ENCODE data around the gene ABHD12.

The ABHD12 gene

DNA sequence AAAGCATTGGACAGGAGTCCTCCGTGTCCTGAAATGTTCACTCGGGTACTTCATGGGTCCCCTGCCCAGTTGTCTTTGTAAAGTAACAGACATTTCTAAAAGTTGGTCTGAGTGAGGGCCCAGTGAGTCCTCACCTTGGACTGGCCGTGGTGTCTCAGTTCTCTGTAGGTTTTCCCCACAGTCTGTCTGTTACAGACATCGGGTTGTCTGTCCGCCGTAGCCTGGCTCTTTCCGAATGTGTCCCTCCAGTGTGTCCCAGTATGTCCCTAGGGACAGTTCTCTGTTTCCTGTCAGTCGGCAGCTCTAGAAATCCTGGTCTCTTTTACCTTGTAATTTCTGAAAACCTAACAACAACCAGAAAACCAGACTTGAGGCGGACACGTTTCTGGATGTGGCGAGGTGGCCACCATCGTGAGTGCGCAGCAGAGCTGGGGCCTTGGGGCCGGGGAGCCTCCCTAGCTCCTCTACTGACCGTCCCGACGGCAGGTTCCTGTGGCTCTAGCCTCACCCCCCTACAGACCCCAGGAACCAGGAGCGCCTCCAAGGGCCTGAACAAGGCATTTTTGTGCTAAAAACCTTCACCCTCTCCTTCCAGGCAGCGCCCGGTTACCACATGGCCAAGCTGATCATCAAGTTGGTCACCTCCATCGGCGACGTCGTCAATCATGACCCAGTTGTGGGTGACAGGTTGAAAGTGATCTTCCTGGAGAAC, 100.6 kb downstream of the ABHD12 start:
- no peak for DNase-seq (ENCODE audit: low read depth)

DNA sequence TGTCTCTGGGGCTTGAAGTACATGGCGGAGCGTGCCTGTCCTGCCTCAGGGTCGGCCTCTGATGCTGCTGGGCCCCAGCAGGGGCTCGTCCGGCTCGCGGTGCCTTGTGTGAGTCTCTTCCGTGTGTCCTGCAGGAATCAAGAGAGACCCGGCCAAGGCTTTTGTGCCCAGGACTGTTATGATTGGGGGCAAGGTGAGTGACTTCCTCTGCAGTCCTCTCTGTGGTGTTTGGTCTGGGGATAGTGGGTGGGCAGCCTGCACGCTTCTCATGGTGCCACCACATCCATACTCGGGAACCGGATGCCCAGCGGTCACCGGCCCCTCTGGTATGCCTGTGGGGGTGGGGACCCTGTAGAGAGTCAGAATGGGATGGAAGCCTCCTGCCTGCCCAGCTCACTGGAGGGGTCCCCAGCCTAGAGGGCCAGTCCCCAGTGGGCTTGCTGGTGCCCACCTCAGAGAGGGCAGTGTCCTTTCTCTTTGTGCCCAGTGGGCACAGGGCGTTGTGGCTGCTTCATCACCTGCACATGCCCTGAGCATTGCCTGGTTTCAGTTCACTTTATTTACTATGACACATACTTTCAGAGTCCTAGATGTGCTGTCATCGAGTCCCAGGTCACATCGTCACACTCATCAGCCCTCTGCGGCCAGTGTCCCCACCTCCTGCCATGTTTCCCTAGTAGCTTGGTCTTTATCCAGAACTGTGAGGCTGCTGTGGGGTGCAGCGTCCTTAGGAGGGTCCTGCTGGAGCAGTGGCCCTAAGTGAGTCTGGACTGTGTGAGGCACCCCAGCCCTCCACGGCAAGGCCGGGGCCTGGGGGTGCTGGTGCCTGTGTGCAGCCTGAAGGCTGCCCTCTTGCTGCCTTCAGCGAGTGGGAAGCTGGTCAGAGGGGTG, 102.1 kb downstream of the ABHD12 start:
- DNase-seq (ENCODE audit: low read depth) = no peak

DNA sequence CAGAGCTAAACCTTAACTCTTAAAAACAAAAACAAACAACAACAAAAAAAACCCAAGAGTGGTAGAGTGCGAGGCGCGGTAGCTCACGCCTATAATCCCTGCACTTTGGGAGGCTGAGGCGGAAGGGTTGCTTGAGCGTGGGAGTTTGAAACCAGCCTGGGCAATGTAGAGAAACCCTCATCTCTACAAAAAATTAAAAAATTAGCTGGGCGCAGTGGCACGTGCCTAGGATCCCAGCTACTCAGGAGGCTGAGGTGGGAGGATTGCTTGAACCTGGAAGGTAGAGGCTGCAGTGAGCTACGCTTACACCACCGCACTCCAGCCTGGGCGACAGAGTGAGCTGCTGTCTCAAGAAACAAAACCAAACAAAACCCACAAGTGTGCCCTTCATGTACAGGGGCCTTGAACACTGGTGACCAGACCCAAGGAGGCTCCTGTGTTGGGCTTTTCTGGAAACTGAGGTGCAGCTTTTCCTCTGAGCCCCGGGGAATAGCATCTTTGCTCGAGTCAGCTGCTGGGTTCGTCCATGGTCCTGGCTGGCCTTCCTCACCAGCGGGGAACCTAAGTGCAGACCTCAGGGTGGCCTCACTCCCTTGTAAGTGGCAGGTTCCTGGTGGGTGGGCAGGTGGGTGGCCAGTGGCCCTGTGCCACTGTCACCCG, 102.9 kb downstream of the ABHD12 start:
- no peak for DNase-seq (ENCODE audit: low read depth)

DNA sequence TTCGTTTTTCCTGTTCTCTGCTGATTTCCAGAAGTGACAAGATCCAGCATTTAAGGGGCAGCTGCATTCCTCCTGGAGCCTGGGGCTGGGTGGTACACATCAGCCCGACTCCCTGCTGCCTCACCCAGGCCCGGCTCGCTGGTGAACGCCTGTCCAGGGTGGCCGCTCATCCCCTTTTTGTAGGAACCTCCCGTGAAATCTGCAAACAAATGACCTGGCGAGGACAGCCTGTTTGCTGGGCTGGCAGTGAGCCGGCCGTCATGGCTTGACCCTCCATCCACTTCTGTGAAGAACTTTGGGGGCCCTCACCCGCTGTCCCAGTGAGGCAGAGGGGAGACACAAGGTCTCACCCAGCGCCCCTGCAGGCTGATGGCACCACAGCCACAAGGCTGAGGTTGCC, 103.7 kb downstream of the ABHD12 start:
- no peak for DNase-seq (ENCODE audit: low read depth)

DNA sequence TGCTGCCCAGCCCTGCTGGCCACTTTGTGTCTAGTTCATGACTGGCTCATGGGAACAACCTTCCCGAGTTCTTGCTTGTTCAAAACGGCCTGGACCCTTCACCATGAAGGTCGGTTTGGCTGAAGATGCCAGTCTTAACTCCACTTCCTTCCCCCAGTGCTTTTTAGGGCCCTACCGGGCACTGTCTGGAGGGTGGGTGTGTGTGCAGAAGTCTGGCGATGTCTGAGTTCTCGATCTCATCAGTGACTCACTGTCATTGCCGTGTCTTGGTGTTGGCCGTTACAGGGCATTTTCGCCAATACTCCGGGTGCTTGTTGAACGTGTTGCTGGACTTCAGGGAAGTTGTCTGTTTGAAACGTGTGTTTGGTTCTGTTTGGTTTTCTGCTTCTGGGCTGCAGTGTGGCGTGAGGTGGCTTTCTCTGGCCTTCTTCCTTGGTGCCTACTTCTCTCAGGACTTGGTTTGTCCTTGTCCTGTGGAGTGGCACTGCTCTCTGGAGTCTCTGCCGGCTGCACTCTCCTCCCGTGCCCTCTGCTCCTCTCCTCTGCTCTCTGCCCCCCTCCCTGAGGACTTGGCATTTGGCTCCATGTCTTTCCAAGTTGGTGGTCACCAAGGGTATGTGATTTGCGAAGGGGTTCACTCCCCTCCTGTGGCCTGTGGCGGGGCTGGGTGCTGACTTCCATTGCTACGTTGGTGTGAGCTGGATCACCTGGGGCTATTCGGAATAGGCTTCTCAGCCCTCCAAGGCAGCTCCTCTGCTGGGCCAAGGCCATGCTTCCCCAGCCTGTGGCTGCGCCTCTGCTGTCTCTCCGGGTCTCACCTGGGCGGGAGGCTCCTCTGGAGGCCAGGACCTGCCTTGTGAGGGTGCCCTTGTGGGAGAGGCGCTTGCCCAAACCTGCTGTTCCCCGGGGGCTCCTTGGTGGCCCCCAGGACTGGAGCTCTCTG, 104.5 kb downstream of the ABHD12 start:
- no peak for DNase-seq (ENCODE audit: low read depth)

DNA sequence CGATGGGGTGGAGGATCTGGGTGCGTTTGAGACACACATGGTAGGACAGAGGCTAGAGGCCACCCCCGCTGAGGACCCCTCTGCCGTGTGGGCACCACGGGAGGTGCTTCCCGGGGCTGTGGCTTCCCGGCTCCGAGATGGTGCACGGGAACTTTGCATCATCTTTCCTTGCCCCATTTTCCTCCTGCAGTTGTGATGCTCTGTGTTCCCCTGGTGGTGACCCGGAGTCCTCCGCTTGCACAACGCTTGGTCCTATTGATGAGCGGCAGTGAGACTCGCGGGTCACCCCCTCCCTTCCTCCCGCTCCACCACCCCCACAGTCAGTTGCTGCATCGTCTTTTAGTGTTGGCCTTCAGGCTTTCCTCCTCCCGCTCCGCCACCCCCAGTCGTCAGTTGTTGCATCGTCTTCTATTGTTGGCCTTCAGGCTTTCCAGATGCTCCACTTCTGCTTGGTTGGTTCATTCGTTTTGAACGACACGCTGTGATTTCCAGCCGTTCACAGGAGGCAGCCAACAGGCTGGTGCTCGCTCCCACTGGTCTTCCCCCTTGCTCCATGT, 105.5 kb downstream of the ABHD12 start:
- no peak for DNase-seq (ENCODE audit: low read depth)

DNA sequence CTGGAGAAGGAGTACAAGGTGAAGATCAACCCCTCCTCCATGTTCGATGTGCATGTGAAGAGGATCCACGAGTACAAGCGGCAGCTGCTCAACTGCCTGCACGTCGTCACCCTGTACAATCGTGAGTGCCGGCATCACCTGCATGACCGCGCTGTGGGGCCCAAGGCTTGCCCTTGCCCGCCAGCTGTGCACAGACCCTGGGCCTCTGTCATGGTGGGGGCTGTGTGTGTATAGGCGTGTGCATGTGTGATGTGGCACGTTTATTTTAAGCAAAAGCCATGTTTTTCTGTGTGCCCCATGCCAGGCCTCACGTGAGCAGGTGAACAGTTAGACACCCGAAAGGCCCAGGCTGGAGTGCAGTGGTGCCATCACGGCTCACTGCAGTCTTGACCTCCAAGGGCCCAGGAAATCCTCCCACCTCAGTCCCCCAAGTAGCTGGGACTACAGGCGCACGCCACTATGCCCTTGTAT, 106.5 kb downstream of the ABHD12 start:
- DNase-seq (ENCODE audit: low read depth) = no peak

DNA sequence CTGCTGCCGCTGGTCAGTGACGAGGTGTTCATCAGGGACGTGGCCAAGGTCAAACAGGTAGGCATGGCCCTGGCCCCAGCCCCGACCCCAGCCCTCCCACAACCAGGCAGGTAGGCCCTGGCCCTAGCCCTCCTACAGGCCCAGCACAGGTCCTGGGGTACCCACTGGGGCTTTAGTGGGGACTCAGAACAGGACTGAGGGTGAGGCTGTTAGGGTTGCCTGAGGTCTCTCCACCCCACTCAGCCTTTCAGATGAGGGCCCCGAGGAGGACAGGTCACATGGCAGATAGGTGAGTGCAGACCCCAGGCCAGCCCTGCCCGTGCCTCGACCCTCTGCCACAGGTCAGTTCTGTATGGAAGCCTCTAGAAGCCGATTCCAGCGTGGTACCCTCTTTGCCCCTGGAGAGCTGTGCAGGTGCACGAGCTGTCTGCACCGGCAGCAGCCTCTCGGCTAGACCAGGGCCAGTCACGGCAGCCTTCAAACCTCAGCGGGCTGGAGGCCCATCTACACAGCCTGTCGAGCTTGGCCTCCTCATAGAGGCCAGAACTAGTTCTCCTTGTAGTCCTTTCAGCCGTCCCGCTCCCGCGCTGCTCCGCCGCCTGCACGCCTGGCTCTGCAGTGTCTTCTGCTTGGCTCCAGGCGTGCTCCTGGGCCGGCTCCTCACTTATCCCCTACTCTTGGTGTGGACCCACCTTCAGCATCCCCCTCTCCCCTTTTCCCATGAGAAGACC, 107.2 kb downstream of the ABHD12 start:
- no peak for DNase-seq (ENCODE audit: low read depth)

DNA sequence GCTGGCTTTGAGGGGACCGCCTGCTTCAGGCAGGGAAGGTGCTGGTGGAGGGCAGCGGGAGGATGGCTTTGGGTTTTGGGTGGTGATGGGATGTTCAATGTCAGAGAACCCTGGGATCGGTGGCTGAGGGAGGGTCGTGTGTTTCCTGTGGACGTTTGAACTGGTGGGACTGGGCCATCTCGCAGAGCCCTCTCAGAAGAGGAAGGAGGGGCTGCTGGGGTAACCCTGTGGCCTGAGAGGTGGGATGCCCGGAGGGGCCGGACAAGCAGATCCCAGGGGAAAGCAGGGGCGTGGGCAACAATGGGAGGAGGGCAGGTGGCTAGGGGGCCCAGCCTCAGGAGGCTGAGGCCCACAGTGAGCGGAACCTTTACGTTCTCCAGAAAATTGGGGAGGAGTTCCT, 107.8 kb downstream of the ABHD12 start:
- DNase-seq (ENCODE audit: low read depth) = no peak

DNA sequence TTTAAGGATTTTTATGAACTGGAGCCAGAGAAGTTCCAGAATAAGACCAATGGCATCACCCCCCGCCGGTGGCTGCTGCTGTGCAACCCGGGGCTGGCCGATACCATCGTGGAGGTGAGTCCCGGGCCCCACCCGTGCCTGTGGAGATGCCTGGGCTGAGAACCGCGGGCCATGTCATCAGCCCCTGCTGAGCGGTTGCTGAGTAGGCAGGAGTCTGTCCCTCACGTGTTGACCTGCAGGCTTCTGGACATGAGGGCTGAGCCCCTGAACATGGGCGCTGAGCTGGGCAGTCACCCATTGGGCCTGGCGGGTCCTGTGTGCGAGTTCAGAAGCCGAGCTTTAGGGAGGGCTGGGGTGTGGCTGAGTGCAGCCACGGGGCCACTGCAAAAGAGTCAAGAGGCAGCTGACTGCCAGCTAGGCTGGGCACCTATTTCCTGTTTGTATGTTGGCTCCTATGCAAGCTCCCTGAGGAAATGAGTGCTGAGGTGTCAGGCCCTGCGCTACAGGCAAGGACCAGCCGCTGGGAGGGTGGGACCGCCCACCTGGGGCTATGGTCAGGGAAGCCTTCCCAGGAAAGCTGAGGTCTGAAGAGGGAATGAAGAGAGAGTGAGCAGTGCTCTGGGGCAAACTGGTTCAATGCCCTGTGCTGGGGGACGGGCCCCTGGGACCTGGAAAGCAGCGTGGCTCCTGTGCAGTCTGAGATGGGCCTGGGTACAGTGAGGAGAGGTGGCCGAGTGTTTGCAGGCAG, 108.4 kb downstream of the ABHD12 start:
- DNase-seq (ENCODE audit: low read depth) = no peak

DNA sequence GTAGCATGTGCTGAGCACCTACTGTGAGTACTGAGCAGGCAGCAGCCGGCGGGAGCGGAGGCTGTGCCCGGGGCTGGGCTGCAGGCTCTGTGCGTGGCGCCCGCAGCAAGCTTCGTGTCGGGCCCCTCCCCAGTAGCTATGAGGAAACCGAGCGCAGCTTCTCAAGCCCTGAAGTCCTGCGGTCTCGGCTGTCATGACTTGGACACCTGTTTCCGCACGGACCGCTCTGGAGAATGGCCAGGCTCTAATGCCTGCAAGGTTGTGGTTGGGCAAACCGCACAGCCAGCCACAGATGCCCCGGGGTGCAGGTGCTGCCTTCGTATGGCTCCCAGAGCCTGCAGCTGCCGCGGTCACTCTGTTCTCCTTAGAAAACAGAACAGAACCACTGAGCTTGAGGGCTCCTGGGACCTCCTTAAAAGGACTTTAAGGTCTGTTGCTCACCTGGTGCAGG, 109.1 kb downstream of the ABHD12 start:
- DNase-seq (ENCODE audit: low read depth) = no peak

DNA sequence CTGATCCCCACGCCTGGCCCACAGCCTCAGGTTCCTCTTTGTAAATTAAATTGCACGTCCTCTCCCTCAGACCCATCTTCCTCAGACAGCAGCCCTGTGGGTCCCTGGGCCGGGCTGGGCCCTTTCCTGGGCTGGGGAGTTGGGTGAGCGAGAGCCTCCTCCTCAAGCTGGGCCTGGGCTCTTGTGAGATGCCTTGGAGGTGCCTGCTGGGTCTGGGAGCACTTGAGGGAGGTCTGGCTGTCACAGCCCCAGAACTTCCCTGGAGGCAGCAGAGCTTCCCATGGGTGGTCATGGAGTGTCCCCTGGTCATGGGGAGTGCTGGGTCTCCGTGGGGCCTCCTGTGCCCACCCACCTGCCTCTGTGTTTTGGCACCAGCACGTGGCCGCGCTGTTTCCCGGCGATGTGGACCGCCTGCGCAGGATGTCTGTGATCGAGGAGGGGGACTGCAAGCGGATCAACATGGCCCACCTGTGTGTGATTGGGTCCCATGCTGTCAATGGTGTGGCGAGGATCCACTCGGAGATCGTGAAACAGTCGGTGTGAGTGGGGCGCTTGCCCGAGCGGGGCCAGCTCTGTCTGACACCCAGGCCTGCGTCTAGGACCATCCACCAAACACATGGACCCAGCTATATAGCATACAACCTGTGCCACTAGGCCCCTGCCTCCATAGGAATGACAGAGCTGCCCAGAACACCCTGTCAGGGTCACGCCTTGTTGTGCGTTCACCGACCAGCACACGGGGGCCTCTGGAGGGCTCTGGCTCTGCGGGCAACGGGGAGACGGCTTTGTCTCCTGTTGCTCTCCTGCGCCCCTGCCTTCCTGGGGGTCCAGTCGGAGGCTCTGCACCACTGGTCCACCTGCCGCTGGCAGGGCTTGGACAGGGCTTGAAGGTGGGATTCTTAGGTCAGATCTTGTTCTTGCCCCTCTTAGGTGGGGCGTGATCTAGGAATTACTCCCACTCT, 109.8 kb downstream of the ABHD12 start:
- DNase-seq (ENCODE audit: low read depth) = no peak

DNA sequence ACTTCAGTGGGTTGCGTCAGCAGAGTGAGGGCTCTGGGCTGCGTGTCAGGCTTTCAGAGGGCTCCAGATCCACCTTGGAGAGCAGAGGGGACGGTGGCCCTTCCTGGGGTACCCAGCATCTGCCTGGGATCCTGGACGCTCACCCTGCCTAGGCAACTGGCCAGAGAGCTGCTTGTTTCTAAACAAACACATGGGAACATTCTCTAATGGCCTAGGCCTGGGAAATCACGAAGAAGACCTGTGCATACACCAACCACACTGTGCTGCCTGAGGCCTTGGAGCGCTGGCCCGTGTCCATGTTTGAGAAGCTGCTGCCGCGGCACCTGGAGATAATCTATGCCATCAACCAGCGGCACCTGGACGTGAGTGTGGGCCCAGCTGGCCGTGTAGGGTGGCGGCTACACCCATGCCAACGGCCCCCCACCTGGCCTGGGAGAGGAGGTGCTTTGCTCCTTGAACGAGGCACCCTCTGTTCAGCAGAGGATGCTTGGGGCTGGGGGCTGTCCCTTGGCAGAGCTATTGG, 110.5 kb downstream of the ABHD12 start:
- no peak for DNase-seq (ENCODE audit: low read depth)

DNA sequence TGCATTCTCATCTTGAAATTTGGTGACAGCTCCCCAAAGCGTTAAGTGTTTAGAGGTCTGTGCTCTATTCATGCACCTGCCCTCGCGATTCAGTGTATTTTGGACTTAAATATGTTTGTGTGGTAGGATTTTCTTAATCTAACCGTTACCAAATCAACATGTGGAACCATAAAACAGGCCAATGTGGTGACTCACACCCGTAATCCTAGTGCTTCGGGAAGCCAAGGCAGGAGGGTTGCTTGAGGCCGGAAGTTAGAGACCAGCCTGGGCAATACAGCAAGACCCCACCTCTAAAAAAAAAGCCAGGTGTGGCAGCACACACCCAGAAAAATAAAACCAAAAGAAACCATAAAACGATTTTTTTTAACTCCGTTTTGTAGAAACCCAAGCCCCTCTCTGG, 111.2 kb downstream of the ABHD12 start:
- DNase-seq (ENCODE audit: low read depth) = no peak

DNA sequence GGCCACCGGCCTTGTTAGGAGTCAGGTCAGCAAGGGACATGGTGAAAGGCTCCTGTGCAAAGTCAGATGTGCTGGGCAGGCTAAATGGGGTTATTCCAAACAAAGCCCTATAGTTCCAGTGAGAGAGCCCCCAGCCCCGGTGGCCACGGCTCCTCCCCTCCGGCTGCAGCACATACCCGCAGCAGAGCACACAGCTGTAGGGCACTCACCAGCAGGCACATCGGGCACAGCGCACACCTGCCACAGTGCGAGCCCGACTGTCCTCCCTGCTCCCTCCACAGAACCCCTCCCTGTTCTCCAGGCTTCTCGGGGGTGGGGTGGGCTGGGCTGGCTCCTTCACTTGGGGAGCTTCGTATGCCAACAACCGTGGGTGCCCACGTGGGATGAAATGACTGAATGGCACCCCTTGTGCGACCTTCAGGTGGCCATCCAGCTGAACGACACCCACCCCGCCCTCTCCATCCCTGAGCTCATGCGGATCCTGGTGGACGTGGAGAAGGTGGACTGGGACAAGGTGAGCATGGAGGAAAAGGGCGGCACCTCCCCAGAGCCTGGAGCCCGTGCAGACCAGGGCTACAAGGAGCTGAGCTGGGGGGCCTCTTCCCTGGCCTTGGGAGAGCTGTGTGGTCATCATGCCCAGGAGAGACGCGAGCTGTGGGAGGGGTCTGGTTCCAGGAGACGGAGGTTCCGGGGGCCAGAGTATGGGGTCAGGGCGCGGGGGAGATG, 111.8 kb downstream of the ABHD12 start:
- no peak for DNase-seq (ENCODE audit: low read depth)

DNA sequence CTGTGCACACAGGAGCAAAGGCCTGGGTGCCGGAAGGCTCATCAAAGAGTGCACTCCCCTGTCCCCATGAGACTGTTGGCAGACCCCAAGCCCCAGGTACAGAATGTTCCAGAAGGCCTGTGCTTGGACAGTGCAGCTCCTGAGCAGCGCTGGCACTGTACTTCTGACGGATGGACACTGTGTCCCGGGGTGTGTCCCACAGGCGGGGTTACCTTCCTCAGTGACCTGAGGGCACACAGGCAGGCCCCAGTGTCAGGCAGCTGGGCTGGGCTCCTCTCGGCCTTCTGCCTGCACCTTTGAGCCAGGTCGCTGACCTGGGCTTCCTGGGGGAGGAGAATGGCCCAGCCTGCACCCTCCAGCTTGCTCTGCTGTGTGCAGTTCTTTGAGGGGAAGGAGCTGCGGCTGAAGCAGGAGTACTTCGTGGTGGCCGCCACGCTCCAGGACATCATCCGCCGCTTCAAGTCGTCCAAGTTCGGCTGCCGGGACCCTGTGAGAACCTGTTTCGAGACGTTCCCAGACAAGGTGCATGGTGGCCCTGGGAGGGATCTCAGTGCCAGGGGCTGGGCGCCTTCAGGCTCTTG, 112.6 kb downstream of the ABHD12 start:
- no peak for DNase-seq (ENCODE audit: low read depth)

DNA sequence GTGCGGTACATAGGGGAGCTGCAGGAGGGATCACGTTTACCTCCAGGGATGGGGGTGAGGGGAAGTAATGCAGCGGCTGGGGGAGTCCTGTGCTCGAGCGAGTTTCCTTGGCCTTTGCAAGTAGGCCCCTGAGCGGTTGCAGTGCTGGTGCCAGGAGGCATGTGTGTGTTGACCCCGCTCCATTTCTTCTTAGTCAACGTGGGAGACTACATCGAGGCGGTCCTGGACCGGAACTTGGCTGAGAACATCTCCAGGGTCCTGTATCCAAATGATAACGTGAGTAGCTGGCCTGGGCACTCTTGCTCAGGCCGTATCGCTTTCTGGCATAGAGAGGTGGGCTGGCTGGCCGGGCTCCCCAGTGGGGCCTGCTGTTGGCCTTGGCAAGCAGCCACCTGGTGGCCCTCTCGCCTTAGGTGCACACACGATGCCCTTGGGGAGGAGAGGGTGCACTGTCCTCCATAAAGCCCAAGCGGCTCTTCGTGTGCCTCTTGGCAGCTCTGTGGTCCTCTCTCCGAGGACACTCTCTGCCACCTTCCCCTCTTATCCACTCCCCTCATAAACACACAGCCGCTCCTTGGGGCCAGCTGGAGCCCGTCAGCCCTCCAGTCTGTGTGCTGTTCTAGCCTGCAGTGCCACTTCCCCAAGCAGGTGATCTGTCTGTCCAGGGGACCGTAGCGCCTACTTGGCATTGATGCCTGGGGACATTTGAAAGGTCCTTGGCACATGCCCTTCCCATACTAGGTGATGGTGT, 113.4 kb downstream of the ABHD12 start:
- DNase-seq (ENCODE audit: low read depth) = no peak

Data from HS-5 (cell line).